ENCODE results near the gene LENEP.

Gene LENEP

GRCh38 chr1:155013632-155014031 lies 20.2 kb downstream of the LENEP start:
- H3K4me3 ChIP-seq (ENCODE audit: low read depth, low read length), result no peak overlapping the region
- peaks cover 19% of the 10 kb centered on the region for H3K79me2 ChIP-seq (ENCODE audit: control insufficient read depth, insufficient read depth, low read length, unreplicated experiment)
- H2AFZ ChIP-seq (ENCODE audit: low read length, unreplicated experiment), result no peak overlapping the region
- H3K27me3 ChIP-seq (ENCODE audit: insufficient read depth, low read length), result no peaks in the 10 kb centered on the region
- peaks cover 9% of the 10 kb centered on the region; the same call in 1 of the 2 replicates for H3K36me3 ChIP-seq (ENCODE audit: insufficient read depth, low read length)
- peaks cover 39% of the 10 kb centered on the region for H3K4me1 ChIP-seq (ENCODE audit: control insufficient read depth, insufficient read depth, low read length, unreplicated experiment)
- H3K27ac ChIP-seq (ENCODE audit: low read depth, low read length), result no peak overlapping the region

GRCh38 chr1:155014709-155015508 lies 21.5 kb downstream of the LENEP start:
- Histone ChIP-seq H3K4me1 (ENCODE audit: control insufficient read depth, insufficient read depth, low read length, unreplicated experiment) (peaks cover 45% of the 10 kb centered on the region), H3K4me3 (ENCODE audit: low read depth, low read length) (no peak overlapping the region)

GRCh38 chr1:155015527-155016230 lies 22.3 kb downstream of the LENEP start:
- H3K79me2 ChIP-seq (ENCODE audit: control insufficient read depth, insufficient read depth, low read length, unreplicated experiment), result peaks cover 7% of the 10 kb centered on the region
- H3K36me3 ChIP-seq (ENCODE audit: insufficient read depth, low read length), result peaks cover 9% of the 10 kb centered on the region; the same call in 1 of the 2 replicates
- H3K27me3 ChIP-seq (ENCODE audit: insufficient read depth, low read length), result no peaks in the 10 kb centered on the region
- no peak overlapping the region for H3K27ac ChIP-seq (ENCODE audit: low read depth, low read length)
- no peak overlapping the region for H2AFZ ChIP-seq (ENCODE audit: low read length, unreplicated experiment)
- peaks cover 45% of the 10 kb centered on the region for H3K4me1 ChIP-seq (ENCODE audit: control insufficient read depth, insufficient read depth, low read length, unreplicated experiment)
- no peak overlapping the region for H3K4me3 ChIP-seq (ENCODE audit: low read depth, low read length)

More at GRCh38 chr1:155014709-155015508, 21.5 kb downstream of the LENEP start:
- Histone ChIP-seq H3K36me3 (ENCODE audit: insufficient read depth, low read length) (peaks cover 9% of the 10 kb centered on the region; the same call in 1 of the 2 replicates), H3K79me2 (ENCODE audit: control insufficient read depth, insufficient read depth, low read length, unreplicated experiment) (peaks cover 10% of the 10 kb centered on the region), H3K27ac (ENCODE audit: low read depth, low read length) (no peak overlapping the region), H3K27me3 (ENCODE audit: insufficient read depth, low read length) (no peaks in the 10 kb centered on the region), H2AFZ (ENCODE audit: low read length, unreplicated experiment) (no peak overlapping the region)

- H3K79me2 ChIP-seq (ENCODE audit: control insufficient read depth, insufficient read depth, low read length, unreplicated experiment), result peaks cover under 1% of the 10 kb centered on the region
- no peak overlapping the region for H3K4me3 ChIP-seq (ENCODE audit: low read depth, low read length)
- peak overlapping the region; percentile 61 for H3K27ac ChIP-seq (ENCODE audit: low read depth, low read length)
- peaks cover 40% of the 10 kb centered on the region for H3K4me1 ChIP-seq (ENCODE audit: control insufficient read depth, insufficient read depth, low read length, unreplicated experiment)
- H3K27me3 ChIP-seq (ENCODE audit: insufficient read depth, low read length), result no peaks in the 10 kb centered on the region
- peaks cover 9% of the 10 kb centered on the region; the same call in 1 of the 2 replicates for H3K36me3 ChIP-seq (ENCODE audit: insufficient read depth, low read length)
- H2AFZ ChIP-seq (ENCODE audit: low read length, unreplicated experiment), result no peak overlapping the region
Measured at GRCh38 chr1:155016231-155016831, 22.9 kb downstream of the LENEP start.

- peak overlapping the region; percentile 47 for H3K4me3 ChIP-seq (ENCODE audit: low read depth, low read length)
- H3K79me2 ChIP-seq (ENCODE audit: control insufficient read depth, insufficient read depth, low read length, unreplicated experiment), result no peaks in the 10 kb centered on the region
- peak overlapping the region; percentile 61 for H3K27ac ChIP-seq (ENCODE audit: low read depth, low read length)
- peaks cover 9% of the 10 kb centered on the region; the same call in 1 of the 2 replicates for H3K36me3 ChIP-seq (ENCODE audit: insufficient read depth, low read length)
- H3K27me3 ChIP-seq (ENCODE audit: insufficient read depth, low read length), result no peaks in the 10 kb centered on the region
- no peak overlapping the region for H2AFZ ChIP-seq (ENCODE audit: low read length, unreplicated experiment)
- peaks cover 31% of the 10 kb centered on the region for H3K4me1 ChIP-seq (ENCODE audit: control insufficient read depth, insufficient read depth, low read length, unreplicated experiment)
Measured at GRCh38 chr1:155017041-155017945, 23.9 kb downstream of the LENEP start.

- no peaks in the 10 kb centered on the region for H3K79me2 ChIP-seq (ENCODE audit: control insufficient read depth, insufficient read depth, low read length, unreplicated experiment)
- peak overlapping the region; percentile 47 for H3K4me3 ChIP-seq (ENCODE audit: low read depth, low read length)
- peaks cover 28% of the 10 kb centered on the region for H3K4me1 ChIP-seq (ENCODE audit: control insufficient read depth, insufficient read depth, low read length, unreplicated experiment)
- peaks cover 9% of the 10 kb centered on the region; the same call in 1 of the 2 replicates for H3K36me3 ChIP-seq (ENCODE audit: insufficient read depth, low read length)
- H2AFZ ChIP-seq (ENCODE audit: low read length, unreplicated experiment), result no peak overlapping the region
- no peak overlapping the region; the same call in 1 of the 2 replicates for H3K27ac ChIP-seq (ENCODE audit: low read depth, low read length)
- no peaks in the 10 kb centered on the region for H3K27me3 ChIP-seq (ENCODE audit: insufficient read depth, low read length)
Measured at GRCh38 chr1:155017946-155018316, 24.5 kb downstream of the LENEP start.

GRCh38 chr1:155018617-155019348 lies 25.4 kb downstream of the LENEP start:
- H3K4me1 ChIP-seq (ENCODE audit: control insufficient read depth, insufficient read depth, low read length, unreplicated experiment), result peaks cover 28% of the 10 kb centered on the region
- no peak overlapping the region for H3K27ac ChIP-seq (ENCODE audit: low read depth, low read length)

GRCh38 chr1:155019377-155020245 lies 26.2 kb downstream of the LENEP start:
- Histone ChIP-seq H3K79me2 (ENCODE audit: control insufficient read depth, insufficient read depth, low read length, unreplicated experiment) (no peaks in the 10 kb centered on the region), H3K27ac (ENCODE audit: low read depth, low read length) (no peak overlapping the region), H3K36me3 (ENCODE audit: insufficient read depth, low read length) (peaks cover 4% of the 10 kb centered on the region; the same call in 1 of the 2 replicates), H2AFZ (ENCODE audit: low read length, unreplicated experiment) (no peak overlapping the region), H3K4me1 (ENCODE audit: control insufficient read depth, insufficient read depth, low read length, unreplicated experiment) (peaks cover 28% of the 10 kb centered on the region), H3K4me3 (ENCODE audit: low read depth, low read length) (no peak overlapping the region), H3K27me3 (ENCODE audit: insufficient read depth, low read length) (no peaks in the 10 kb centered on the region)

More at GRCh38 chr1:155018617-155019348, 25.4 kb downstream of the LENEP start:
- H2AFZ ChIP-seq (ENCODE audit: low read length, unreplicated experiment), result no peak overlapping the region
- H3K79me2 ChIP-seq (ENCODE audit: control insufficient read depth, insufficient read depth, low read length, unreplicated experiment), result no peaks in the 10 kb centered on the region
- no peak overlapping the region for H3K4me3 ChIP-seq (ENCODE audit: low read depth, low read length)
- H3K27me3 ChIP-seq (ENCODE audit: insufficient read depth, low read length), result no peaks in the 10 kb centered on the region
- H3K36me3 ChIP-seq (ENCODE audit: insufficient read depth, low read length), result peaks cover 9% of the 10 kb centered on the region; the same call in 1 of the 2 replicates

Data from ACC112 (cell line).